ENCODE measurements around the gene SEMA5A.
"Not testable (repeated sequence)": the region's sequence is repeated elsewhere in the genome, so short reads cannot be mapped to it uniquely, and the experiment has no call there.

The SEMA5A gene

DNA sequence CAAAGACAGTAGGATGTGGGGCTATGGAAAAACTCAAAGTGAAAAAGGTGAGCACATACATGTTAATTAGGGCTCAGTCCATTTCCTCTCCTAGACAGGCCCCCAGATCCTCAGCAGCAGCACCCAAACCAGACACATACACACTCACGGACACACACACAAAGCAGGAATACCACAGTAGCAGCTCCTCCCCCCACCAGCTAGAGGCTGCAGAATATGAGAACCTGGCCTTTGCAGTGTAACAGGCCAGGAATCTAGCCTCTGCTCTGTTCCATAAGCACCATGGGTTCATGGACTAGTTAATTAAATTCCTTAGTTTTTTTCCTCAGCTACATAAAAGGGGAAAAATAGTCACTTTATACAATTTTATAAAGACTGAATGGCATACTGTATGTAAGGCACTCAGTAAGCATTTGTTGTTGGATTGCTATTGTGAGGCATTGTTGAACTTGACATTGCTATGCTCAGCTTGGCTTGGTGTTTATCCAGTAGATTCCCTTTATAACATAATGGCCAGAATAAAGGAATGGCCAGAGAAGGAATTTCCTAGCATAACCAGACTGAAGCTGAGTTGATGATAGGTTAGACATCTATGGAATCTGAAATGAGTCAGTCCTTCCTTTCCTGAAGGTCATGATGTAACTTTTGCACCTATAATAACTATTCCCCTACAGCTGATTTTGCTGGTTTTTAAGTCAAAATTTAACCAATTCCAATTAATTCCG is 186.8 kb downstream of the SEMA5A start:
- DNase-seq (ENCODE audit: low read depth) = no peak

DNA sequence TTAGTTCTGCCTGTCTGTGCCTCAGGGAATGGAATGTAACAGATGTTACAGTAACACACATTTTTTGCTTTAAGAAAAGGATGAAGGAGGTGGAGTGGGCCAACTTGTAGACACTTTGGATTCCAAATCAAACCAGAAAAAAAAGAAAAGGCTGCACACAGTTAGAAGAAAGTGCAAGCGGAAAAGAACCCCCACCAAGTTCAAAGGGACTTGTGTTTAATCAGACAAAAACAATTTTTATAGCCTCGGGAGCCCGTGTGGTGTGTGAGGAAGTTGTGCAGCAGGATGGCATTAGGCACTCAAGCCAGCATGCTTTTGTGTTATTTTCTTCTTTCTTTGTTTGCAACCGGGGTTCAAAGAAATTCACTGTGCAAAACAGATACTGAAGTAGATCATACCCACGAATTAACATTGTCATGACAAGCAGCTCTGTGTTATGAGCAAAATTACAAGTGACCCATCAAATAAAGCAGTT is 189.5 kb downstream of the SEMA5A start:
- DNase-seq (ENCODE audit: low read depth) = no peak

DNA sequence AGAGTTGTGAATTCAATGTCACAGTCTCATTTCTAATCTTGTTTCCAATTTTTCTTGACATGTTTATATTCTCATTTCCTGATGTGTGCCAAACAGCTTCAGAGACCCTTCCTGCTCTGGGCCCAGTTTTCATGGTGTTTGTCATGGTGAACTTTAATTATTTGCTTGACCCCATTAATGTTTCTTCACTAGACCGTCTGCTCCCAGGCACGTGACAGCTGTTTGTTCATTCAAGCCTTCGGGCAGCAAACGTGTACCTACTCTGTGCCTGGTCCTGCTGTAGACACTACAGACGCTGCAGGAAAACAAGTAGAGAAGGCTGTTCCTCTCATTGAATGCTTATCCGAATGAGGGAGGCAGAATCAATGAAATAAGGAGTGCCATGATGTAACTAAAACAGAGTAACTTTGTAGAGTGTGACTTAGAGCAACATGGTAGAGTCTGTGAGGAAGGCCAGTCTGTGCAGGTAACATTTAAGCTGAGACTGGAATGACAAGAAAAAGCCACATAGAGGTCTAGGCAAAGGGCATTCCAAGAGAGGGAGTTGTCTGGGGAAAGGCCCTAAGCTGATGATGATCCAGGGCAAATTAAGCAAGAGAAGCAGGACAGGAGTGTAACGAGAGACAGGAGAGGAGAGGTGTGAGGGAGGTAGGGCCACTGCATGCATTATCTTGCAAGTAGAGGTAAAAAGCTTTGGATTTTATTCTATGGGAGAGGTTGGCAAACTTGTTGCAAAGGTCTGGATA is 191.4 kb downstream of the SEMA5A start:
- DNase-seq (ENCODE audit: low read depth) = no peak

DNA sequence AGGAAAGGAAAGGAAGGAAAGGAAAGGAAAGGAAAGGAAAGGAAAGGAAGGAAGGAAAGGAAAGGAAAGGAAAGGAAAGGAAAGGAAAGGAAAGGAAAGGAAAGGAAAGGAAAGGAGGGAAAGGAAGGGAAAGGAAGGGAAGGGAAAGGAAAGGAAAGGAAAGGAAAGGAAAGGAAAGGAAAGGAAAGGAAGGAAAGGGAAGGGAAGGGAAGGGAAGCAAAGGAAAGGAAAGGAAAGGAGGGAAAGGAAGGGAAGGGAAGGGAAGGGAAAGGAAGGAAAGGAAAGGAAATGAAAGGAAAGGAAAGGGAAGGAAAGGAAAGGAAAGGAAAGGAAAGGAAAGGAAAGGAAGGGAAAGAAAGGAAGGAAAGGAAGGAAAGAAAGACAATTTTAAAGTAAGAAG is 192.8 kb downstream of the SEMA5A start:
- DNase-seq (ENCODE audit: low read depth) = not testable (repeated sequence)

DNA sequence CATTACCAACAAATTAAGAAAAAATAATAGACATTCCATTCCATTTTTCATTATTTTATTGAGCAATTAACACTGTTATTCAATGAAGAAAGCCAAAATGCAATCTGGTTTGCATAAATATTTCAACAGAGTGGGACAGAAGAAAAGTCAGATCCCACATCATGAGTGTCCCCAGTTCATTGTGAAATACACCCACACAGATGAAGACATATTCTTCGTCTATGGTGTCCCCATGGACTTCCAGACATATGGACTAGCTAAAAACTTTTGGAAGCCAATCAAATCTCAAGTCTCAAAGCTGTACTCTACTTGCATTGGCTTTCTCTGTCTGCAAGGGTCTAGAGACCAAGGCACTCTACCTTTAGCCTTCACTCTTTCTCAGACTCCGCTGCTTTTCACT is 194.3 kb downstream of the SEMA5A start:
- DNase-seq (ENCODE audit: low read depth) = no peak

DNA sequence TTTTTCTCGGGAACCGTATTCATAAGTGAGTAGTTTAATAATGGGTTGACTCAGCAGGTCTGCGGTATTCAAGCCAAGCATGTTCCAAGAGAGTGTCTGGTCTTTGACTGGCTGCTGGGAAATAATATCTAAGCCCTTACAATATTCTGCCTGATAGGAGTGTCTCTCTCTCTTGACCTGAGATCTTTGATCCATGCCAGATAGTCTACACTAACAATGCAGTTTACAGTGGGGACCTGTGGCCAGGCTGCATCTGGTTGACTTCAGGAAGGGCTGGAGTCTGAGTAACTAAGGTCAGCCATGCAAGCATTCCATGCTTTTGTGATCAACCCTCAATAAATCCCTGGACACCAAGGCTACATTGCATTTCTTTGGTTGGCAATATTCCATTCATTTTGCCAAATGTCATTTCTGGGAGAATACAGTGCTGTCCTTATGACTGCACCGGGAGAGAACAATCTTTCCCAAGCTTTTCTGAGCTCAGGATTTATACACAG is 195.5 kb downstream of the SEMA5A start:
- no peak for DNase-seq (ENCODE audit: low read depth)

DNA sequence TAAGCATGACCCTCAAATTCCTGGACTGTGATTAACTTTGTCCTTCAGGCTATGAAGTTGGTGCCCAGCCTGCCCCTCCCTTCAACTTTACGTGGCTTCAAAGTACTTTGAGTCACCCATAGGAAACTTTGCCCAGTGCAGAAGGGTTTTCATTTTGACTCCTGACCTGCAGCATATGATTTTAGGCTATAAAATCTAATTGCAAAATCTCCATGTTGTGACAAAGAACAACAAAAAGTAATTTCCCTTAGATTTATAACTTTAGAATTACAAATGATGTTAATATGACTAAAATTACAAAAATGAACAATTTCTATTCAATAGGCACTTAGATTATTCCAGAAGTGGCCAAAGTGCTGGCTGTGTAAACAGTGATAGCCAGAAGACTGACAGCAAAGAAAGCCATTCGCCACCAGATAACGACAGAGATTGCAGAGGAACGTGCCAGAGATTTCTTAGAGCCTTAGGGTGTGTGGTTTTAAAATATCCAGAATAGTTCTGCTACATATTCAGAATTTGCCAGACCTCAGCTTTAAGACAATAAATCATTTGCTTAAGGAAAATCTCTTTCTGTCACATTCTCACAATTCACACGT is 197.4 kb downstream of the SEMA5A start:
- DNase-seq (ENCODE audit: low read depth) = no peak

DNA sequence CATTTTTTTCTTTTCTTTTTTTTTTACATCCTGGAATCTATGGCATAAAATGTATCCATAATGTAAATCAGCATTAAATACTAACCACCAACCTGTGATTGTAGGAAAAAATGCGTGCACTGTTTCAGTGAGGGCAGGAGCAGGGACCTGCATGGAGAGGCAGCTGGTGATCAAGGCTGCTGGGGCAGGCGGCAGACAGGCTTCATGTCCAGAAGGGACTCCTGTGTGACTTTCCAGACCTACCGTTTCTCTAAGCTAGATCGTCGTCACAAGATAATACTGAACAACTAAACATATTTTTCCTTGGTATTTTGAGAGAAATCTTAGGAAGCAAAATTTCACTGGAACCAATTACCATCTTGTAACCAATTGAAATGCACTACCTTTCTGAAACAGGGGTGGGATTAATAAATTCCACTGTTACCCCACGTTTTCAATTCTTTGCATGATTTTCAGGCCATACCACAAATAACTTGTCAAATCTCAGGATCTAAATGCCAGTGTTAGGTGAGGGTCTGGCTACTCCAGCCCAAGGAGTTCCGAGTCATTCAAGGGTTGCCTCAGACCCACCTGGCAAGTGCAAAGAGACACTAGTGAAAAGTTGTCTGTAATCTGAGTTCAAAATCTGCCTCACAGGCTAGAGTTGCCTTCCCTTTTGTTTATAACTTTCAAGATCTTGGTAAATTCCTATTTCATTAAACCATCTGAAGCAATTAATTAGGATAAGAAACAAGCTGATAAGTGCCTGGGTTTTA is 198.2 kb downstream of the SEMA5A start:
- DNase-seq (ENCODE audit: low read depth) = no peak

DNA sequence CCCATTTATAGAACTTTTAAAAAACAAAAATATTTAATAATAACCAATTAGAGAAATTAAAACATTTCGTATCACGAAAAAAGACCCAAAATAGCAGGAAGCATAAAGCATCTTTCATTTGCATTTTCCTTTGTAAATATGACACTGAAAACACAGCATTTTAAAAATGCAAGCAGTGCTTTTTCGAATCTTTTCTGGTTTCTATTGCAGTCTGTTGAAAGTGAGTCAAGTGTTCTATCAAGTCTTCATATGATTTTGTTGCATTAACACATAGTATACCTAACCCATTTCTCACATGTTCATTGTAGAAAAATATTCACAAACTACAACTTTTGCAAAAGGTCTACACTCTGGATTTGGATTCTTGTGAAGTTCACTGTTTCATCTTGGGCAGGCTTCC is 198.8 kb downstream of the SEMA5A start:
- DNase-seq (ENCODE audit: low read depth) = no peak

DNA sequence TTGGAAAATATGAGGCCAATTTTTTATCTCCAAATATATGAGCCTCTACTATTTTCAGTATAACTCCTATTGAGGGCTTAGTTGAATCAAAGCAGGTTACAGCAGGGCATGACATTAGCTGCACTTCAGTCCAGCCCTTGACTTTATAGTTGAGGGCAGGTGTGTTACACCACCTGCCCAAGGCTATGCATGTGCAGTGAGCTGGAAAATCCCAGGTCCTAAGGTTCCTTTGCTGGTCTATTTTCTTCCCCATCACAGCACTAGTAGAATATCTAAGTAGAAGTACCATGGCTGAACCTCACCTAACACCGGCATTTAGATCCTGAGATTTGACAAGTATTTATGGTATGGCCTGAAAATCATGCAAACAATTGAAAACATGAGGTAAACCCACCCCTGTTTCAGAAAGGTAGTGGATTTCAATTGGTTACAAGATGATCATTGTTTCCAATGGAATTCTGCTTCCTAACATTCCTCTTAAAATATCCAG is 201.1 kb downstream of the SEMA5A start:
- DNase-seq (ENCODE audit: low read depth) = no peak

DNA sequence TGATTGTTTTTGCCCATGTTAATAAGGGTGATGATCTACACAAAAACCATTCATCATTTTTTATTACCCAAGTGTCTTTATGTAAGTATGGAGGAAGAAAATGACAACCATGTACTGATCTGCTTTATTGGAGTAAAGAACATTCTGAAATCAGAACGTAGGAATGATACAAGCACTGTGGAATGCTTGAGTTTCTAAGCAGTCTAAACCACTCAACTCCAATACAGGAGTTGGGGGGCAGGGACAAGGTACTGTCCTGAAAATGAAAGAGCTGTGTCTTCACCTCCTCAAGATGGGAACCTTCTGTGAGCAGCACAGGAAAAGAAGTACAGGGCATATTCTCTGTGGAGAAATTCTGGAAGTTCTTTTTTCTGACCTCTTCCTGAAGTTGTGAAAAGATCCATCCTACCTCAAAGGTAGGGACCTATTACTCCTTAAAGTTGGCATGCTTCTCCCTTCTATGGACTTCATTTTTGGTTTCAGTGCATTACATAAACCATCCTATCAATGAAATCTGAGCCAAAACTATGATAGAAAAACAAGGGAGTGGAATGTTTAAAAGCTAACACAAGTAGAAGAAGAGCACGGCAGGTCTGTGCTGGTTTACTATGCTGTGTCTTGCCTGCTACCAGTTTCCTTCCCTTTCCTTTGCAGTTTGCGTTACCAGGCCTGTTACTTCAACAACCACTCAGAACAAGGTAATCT is 202.6 kb downstream of the SEMA5A start:
- no peak for DNase-seq (ENCODE audit: low read depth)

DNA sequence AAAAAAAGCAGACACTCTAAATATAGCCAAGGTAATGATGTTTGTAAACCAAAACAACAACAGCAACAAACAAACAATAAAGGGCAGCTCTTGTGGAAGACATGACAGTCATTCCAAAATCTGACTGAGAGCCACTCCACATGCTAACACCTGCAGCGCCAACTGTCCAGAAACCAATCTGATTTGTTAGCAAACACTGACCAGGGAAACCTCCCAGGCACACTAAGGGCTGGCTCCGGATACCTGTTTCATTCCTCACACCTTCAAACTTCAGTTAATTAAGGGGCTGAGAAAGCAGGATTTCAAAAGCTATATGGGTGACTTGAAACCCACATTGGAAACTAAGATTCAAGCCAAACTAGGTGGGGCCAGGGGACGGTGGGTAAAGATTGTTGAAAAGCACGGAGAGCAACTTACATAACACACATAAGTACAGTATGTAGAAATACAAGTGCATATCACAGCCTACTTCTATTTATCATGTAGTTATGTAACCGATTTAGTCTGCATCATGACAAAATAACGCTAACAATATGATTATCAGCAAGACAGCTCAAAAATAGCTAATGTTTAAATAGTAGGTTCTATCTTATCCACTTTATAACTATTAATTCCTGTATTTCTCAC is 203.6 kb downstream of the SEMA5A start:
- no peak for DNase-seq (ENCODE audit: low read depth)

DNA sequence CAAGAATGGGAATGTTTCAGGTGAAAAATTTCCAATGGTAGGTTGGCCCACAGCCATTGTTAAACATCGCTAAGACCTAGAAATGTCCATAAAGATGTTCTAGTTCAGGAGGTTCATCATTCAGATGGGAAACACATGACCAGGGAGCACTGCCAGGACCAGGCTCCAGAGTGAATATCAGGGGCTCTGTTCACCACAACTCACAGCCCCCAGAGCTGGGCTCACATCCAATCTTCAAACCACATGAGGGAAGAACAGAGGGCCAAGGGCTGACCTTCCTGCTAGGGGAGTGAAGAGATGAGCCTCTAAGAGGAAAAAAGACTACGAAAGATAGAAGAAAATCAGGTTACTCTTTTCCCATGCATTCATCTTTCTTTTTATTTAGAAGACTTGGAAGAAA is 205.8 kb downstream of the SEMA5A start:
- no peak for DNase-seq (ENCODE audit: low read depth)

DNA sequence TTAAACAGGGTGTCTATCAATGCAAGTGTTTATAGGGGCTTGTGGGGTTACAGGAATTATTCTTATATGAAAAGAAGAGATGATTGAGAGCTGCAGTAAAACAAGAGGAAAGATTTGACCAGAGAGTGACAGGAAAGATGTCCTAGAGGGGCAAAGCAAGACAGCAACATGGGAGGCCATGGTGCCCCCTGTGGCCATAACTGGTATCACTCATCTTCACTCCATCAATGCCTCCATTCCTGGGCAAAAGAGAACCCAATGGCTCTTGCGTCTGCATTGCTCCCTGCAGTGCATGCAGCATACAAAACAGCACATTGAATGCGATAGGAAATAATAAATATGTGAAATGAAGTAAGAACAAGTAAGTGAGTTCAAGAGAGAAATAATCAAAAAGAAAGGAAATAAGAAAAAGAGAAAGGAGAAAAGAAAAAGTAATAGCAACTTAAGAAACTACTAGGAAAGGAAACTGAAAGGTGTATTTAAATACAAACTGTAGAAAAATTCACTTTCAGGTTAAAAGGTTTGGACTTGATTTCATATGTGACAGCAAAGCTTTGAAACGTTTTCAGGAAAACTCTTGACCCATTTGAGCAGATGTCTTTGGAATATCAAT is 206.6 kb downstream of the SEMA5A start:
- DNase-seq (ENCODE audit: low read depth) = no peak

DNA sequence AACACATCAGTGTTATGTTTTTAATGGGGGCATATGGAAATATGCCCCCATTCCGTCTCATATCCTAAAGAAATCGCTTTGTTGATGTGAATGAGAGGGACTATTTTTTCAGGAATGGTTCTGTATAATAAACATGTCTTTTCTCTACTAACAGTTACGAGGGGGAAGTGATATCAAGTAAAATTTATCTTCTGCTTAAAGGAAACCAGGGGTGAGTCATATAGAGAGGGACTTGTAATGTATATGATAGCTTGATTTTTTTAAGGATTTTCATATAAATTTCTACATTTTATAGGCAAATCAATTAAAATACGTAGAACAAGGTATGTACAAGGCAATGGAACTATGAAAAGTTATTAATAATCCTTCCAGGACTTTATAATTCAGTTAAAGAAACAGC is 207.1 kb downstream of the SEMA5A start:
- DNase-seq (ENCODE audit: low read depth) = no peak

DNA sequence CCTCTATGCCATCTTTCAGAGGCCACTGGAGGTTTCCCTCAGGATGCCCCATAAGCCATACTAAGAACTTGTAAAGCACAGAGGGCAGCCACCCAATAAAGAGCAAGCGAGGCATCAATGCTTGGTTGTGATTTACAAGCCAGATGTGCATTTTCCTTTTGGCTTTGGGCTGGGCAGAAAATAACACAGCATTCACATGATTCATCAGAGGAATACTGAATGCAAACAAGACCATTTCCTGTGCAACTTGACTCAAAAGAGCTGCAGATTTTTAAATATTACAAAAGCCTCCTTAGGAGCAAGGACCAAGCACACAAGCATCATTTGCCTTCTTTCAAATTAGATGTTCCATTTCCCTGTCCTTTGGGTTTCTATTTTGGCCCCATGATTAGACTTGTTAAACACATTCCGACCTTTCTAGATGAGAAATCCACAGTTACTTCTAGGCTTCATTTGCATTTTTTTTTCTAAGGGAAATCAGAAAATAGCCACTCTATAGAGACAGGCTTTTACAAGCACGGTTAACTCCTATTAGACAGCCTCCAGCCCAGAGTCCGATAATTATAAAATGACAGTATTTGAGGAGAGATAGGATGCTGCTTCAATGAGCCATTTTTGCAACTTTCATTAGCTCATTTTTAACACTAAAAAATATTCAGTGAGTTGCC is 207.8 kb downstream of the SEMA5A start:
- no peak for DNase-seq (ENCODE audit: low read depth)

DNA sequence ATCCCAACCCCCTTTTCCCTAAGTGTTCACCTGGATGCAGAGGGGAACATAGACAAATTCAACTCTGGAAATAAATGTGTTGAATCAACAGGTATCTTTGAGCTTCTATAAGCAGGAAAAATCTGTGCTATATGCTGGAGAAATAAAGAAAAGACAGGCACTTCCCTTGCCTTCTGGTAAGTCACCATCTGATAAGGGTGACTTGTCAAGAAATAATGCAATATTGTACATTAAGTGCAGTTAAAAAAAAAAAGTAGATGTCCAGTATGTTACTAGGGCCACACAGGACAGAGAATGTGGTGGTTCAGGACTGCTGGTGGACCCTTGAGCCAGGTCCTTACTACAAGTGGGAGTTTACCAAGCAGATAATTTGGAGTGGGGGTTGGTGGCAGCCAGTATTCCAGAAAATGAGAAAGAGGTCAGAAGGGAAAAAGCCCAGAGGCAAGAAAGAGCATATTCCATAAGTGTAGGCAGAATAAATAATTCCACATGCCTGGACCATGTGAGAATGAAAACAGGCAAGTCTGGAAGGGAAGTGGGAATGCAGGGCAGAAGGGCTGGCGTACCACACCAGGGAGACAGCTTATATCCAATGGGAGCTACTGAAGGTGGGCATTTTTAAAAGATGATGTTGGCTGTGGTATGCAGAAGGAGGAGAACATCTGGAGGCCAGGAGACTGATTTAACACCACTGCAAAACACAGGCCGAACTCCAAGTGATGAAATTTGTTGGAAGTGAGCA is 209.9 kb downstream of the SEMA5A start:
- no peak for DNase-seq (ENCODE audit: low read depth)

DNA sequence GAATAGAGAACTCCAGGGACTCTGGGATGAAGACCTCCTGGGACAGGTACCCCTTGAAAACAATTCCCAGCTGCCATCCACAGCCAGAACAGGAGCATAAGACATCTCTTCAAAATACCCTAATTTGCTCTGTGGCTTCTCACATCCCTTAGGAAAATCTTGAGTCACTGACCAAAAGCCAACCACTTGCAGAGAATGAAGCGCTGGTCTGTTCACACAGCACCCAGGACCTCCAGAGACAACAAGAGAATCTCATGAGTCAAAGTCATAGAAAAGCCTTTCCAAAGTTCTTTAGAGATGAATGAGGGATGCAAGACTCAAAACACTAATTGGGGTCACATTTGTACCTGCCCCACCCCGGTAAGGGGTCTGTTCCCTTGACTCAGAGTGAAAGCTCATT is 210.6 kb downstream of the SEMA5A start:
- DNase-seq (ENCODE audit: low read depth) = no peak

DNA sequence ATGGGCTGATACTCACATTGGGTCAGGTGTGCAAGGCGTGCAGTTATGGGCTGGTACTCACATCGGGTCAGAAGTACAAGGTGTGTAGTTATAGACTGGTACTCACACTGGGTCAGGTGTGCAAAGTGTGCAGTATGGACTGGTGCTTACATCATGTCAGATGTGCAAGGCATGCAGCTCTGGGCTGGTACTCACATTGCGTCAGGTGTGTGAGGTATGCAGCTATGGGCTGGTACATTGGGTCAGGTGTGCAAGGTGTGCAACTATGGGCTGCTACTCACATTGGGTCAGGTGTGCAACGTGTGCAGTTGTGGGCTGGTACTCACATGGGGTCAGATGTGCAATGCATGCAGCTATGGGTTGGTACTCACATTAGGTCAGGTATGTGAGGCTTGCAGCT is 213.8 kb downstream of the SEMA5A start:
- no peak for DNase-seq (ENCODE audit: low read depth)

All from activated T-helper 9 cell treated with anti-CD3 and anti-CD28 coated beads, Interleukin-2, amount 50 U/mL, for 16 hours (primary cell).